ENCODE results near the gene CRIP2. TPM values are rescaled to one million over a fixed set of nuclear protein-coding genes. Genes with fewer than 3 reads are reported as not detected.

The CRIP2 gene
- total and polyA plus RNA-seq, 2 of the 13 experiments (the other 11 are each of a cell fraction or from before 2014, with no cell fraction given), result 31.6 to 37.9 TPM

DNA sequence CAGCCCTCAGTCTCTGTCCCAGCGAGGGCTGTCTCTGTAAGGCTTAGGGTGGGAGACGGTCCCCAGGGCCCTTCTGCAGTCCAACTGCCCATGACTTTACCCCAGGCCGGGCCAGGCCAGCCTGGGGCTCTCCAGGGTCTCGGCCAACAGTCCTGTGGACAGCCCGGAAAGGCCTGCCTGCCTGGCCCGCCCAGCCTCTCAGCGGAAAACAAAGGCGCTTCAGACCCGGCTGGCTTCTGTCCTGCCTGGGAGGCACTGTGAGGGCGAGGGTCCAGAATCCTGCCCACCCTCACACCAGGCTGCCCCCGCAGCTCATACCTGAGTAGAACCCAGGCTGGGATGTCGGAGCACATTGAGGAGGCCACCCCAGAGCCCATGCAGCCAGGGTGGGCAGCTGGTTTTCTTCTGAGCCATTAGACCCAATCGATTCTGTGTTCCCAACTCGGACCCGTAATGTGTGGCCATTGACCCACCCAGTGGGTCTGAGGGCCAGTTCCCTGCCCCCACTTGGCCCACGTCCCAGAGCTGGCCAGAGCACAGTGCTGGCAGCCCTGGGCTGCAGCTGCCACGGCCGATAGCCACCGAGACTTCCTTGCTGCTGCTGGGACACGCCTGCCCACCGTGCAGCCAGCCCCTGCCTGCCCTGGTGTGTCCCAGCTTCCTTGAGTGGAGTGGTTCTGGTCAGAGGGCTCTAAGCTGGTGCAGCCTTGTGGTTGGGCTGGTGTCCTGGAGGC is 1.6 kb downstream of the CRIP2 start (continued):
- TF ChIP-seq, protein P1, sequence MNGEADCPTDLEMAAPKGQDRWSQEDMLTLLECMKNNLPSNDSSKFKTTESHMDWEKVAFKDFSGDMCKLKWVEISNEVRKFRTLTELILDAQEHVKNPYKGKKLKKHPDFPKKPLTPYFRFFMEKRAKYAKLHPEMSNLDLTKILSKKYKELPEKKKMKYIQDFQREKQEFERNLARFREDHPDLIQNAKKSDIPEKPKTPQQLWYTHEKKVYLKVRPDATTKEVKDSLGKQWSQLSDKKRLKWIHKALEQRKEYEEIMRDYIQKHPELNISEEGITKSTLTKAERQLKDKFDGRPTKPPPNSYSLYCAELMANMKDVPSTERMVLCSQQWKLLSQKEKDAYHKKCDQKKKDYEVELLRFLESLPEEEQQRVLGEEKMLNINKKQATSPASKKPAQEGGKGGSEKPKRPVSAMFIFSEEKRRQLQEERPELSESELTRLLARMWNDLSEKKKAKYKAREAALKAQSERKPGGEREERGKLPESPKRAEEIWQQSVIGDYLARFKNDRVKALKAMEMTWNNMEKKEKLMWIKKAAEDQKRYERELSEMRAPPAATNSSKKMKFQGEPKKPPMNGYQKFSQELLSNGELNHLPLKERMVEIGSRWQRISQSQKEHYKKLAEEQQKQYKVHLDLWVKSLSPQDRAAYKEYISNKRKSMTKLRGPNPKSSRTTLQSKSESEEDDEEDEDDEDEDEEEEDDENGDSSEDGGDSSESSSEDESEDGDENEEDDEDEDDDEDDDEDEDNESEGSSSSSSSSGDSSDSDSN (CRISPR knock-in tag; IDR thresholded peaks at IDR 0.05), result peak; percentile 71
- TF ChIP-seq ZNF749 (CRISPR knock-in tag; IDR thresholded peaks at IDR 0.05; ENCODE audit: borderline replicate concordance) (0 out of 2 replicates have a peak, but pooled peaks have one; percentile 34), ZFX (CRISPR knock-in tag; IDR thresholded peaks at IDR 0.05; ENCODE audit: low read depth) (peak; percentile 82), FOXA1 (IDR thresholded peaks at IDR 0.05) (no peak), FOXA1 (CRISPR knock-in tag; IDR thresholded peaks at IDR 0.05) (peak; percentile 3; the same call in 1 of the 2 replicates), ZZZ3 (CRISPR knock-in tag; IDR thresholded peaks at IDR 0.05; ENCODE audit: borderline replicate concordance) (no peak), ZNF788 (CRISPR knock-in tag; IDR thresholded peaks at IDR 0.05; ENCODE audit: borderline replicate concordance) (peak; percentile 52; the same call in 1 of the 2 replicates), ONECUT2 (CRISPR knock-in tag; IDR thresholded peaks at IDR 0.05) (peak; percentile 35; the same call in 1 of the 2 replicates), ZNF776 (CRISPR knock-in tag; IDR thresholded peaks at IDR 0.05) (0 out of 2 replicates have a peak, but pooled peaks have one; percentile 55), KDM5A (IDR thresholded peaks at IDR 0.05; ENCODE audit: borderline replicate concordance, low read length) (no peak), ZNF121 (CRISPR knock-in tag; IDR thresholded peaks at IDR 0.05) (peak; percentile 84)
- TF ChIP-seq, protein P2, sequence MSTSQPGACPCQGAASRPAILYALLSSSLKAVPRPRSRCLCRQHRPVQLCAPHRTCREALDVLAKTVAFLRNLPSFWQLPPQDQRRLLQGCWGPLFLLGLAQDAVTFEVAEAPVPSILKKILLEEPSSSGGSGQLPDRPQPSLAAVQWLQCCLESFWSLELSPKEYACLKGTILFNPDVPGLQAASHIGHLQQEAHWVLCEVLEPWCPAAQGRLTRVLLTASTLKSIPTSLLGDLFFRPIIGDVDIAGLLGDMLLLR (CRISPR knock-in tag; IDR thresholded peaks at IDR 0.05), result peak; percentile 80; the same call in 1 of the 2 replicates
- TF ChIP-seq, protein P3, sequence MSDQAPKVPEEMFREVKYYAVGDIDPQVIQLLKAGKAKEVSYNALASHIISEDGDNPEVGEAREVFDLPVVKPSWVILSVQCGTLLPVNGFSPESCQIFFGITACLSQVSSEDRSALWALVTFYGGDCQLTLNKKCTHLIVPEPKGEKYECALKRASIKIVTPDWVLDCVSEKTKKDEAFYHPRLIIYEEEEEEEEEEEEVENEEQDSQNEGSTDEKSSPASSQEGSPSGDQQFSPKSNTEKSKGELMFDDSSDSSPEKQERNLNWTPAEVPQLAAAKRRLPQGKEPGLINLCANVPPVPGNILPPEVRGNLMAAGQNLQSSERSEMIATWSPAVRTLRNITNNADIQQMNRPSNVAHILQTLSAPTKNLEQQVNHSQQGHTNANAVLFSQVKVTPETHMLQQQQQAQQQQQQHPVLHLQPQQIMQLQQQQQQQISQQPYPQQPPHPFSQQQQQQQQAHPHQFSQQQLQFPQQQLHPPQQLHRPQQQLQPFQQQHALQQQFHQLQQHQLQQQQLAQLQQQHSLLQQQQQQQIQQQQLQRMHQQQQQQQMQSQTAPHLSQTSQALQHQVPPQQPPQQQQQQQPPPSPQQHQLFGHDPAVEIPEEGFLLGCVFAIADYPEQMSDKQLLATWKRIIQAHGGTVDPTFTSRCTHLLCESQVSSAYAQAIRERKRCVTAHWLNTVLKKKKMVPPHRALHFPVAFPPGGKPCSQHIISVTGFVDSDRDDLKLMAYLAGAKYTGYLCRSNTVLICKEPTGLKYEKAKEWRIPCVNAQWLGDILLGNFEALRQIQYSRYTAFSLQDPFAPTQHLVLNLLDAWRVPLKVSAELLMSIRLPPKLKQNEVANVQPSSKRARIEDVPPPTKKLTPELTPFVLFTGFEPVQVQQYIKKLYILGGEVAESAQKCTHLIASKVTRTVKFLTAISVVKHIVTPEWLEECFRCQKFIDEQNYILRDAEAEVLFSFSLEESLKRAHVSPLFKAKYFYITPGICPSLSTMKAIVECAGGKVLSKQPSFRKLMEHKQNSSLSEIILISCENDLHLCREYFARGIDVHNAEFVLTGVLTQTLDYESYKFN (CRISPR knock-in tag; conservative IDR thresholded peaks at IDR 0.05), result peak; percentile 55; the same call in 1 of the 2 replicates
- TF ChIP-seq, protein P4, sequence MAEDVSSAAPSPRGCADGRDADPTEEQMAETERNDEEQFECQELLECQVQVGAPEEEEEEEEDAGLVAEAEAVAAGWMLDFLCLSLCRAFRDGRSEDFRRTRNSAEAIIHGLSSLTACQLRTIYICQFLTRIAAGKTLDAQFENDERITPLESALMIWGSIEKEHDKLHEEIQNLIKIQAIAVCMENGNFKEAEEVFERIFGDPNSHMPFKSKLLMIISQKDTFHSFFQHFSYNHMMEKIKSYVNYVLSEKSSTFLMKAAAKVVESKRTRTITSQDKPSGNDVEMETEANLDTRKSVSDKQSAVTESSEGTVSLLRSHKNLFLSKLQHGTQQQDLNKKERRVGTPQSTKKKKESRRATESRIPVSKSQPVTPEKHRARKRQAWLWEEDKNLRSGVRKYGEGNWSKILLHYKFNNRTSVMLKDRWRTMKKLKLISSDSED (CRISPR knock-in tag; IDR thresholded peaks at IDR 0.05), result 0 out of 2 replicates have a peak, but pooled peaks have one; percentile 63
- TF ChIP-seq, protein P5, sequence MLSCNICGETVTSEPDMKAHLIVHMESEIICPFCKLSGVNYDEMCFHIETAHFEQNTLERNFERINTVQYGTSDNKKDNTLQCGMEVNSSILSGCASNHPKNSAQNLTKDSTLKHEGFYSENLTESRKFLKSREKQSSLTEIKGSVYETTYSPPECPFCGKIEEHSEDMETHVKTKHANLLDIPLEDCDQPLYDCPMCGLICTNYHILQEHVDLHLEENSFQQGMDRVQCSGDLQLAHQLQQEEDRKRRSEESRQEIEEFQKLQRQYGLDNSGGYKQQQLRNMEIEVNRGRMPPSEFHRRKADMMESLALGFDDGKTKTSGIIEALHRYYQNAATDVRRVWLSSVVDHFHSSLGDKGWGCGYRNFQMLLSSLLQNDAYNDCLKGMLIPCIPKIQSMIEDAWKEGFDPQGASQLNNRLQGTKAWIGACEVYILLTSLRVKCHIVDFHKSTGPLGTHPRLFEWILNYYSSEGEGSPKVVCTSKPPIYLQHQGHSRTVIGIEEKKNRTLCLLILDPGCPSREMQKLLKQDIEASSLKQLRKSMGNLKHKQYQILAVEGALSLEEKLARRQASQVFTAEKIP (CRISPR knock-in tag; IDR thresholded peaks at IDR 0.05; ENCODE audit: borderline replicate concordance), result no peak

Data from HepG2 (cell line).